22Rv1 (cell line): ENCODE results near the gene RGS18.
"Not testable (repeated sequence)": the region's sequence is repeated elsewhere in the genome, so short reads cannot be mapped to it uniquely, and the experiment has no call there.

Source experiments
- CTCF ChIP-seq: fragments of 450-650 bp; IDR thresholded peaks from 2 replicates; pipeline ENCODE4 v1.5.1; 2017; ENCODE audit warnings: mild to moderate bottlenecking
- ZFX ChIP-seq: fragments of 450-650 bp; IDR thresholded peaks from 2 replicates; pipeline ENCODE4 v1.6.1; 2017; ENCODE audit warnings: antibody characterized with exemption, borderline replicate concordance

- not testable (repeated sequence) for TF ChIP-seq CTCF, ZFX
Measured at GRCh38 chr1:192130865-192131264, 27.4 kb upstream of the RGS18 start.
